Measurements from ENCODE around the gene ERCC3.
"Not testable (repeated sequence)": the region's sequence is repeated elsewhere in the genome, so short reads cannot be mapped to it uniquely, and the experiment has no call there.

Gene ERCC3

GRCh38 chr2:127226132-127226519 is 67.8 kb downstream of the ERCC3 start:
- DNase-seq (ENCODE audit: low read depth in 2 of 2) = no peak

- no peak for DNase-seq (ENCODE audit: low read depth in 2 of 2)
Observed at GRCh38 chr2:127225186-127225960, 68.6 kb downstream of the ERCC3 start.

- not testable (repeated sequence) for DNase-seq (ENCODE audit: low read depth in 2 of 2)
Observed at GRCh38 chr2:127224135-127224534, 69.8 kb downstream of the ERCC3 start.

GRCh38 chr2:127220768-127221527 is 73.0 kb downstream of the ERCC3 start:
- no peak for DNase-seq (ENCODE audit: low read depth in 2 of 2)

GRCh38 chr2:127220102-127220767 is 73.7 kb downstream of the ERCC3 start, which contains the start of gene CYP27C1:
Gene CYP27C1, minus strand, starts transcription at chr2:127220299. Its CDS starts 29 bp downstream, at chr2:127220270.
- no peak for DNase-seq (ENCODE audit: low read depth in 2 of 2)

GRCh38 chr2:127219171-127220070 is 74.5 kb downstream of the ERCC3 start:
- DNase-seq (ENCODE audit: low read depth in 2 of 2) = no peak

- no peak for DNase-seq (ENCODE audit: low read depth in 2 of 2)
Observed at GRCh38 chr2:127218812-127219170, 75.2 kb downstream of the ERCC3 start.

GRCh38 chr2:127217470-127218325 is 76.2 kb downstream of the ERCC3 start:
- DNase-seq (ENCODE audit: low read depth in 2 of 2) = no peak

GRCh38 chr2:127216593-127216992 is 77.4 kb downstream of the ERCC3 start:
- no peak for DNase-seq (ENCODE audit: low read depth in 2 of 2)

GRCh38 chr2:127216095-127216494 is 77.8 kb downstream of the ERCC3 start:
- DNase-seq (ENCODE audit: low read depth in 2 of 2) = no peak

GRCh38 chr2:127214201-127214600 is 79.7 kb downstream of the ERCC3 start:
- not testable (repeated sequence) for DNase-seq (ENCODE audit: low read depth in 2 of 2)

GRCh38 chr2:127208313-127208712 is 85.6 kb downstream of the ERCC3 start:
- no peak for DNase-seq (ENCODE audit: low read depth in 2 of 2)

Measured in stimulated activated CD4-positive, alpha-beta T cell treated with anti-CD3 and anti-CD28 coated beads, Interleukin-12 subunit alpha, Interleukin-12 subunit beta, amount 100 ng/mL, for 24 hours (primary cell).